Activated CD4-positive, alpha-beta T cell treated with anti-CD3 and anti-CD28 coated beads, Interleukin-10, Interleukin-2, amounts not matched to agents 100 ng/mL and 50 ng/mL, durations not matched to agents 16 hours and 8 hours (primary cell): ENCODE measurements around the gene B3GALT4.
"Not testable (repeated sequence)": the region's sequence is repeated elsewhere in the genome, so short reads cannot be mapped to it uniquely, and the experiment has no call there.

Source experiments
- DNase-seq: peaks from one replicate; pipeline ENCODE4 v3.0.0-alpha.2; 2020

B3GALT4 gene, protein sequence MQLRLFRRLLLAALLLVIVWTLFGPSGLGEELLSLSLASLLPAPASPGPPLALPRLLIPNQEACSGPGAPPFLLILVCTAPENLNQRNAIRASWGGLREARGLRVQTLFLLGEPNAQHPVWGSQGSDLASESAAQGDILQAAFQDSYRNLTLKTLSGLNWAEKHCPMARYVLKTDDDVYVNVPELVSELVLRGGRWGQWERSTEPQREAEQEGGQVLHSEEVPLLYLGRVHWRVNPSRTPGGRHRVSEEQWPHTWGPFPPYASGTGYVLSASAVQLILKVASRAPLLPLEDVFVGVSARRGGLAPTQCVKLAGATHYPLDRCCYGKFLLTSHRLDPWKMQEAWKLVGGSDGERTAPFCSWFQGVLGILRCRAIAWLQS

DNA sequence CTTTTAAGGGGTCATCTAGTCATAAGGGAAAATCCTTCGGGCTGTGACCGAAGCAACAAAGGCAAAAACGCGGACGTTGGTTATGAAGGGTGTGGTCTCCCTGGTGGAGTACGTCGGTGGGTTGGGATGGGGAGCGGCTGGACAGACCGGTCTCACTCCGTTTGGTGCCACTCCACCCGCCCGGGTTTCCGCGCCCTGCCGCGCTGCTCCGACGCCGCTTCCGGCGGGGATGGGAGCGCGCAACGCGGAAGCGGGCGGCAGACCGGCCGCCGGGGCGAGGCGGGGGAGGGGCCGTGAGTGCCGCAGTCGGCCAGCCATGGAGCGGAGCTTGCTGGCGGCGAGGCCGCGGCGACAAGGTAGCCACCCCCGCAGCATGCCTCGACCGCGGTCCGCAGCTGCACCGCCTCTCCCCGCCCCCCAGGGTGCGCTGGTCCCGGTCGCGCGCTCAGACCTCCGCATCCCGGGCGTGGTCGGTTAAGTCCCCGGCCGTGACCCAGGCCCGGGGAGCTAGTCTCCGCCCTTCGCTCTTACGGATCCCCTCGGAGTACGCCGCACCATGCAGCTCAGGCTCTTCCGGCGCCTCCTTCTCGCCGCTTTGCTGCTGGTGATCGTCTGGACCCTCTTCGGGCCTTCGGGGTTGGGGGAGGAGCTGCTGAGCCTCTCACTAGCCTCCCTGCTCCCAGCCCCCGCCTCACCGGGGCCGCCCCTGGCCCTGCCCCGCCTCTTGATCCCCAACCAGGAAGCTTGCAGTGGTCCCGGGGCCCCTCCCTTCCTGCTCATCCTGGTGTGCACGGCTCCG lies at the start of gene B3GALT4:
B3GALT4 (plus strand) TSS at position 260 of the 799 bp plus-strand sequence; CDS start at position 557, 297 bp downstream.
- DNase-seq = peak; percentile 90

- no peak for DNase-seq
Measured at GRCh38 chr6:33235221-33235634, 41.7 kb upstream of the B3GALT4 start.

DNA sequence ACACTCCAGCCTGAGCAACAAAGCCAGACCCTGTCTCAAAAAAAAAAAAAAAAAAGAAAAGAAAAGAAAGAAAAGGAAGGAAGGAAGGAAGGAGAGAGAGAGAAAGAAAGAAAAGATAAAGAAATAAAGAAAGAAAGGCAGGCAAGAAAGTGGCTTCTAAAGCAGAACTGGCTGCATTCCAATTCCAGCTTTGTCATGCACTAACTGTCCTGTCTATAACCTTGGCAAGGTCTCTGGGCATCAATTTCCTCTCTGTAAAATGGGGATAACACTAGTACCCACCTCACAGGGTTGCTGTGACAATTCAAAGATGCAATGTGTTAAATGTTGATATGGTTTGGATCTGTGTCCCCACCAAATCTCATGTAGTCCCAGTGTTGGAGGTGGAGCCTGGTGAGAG lies 40.6 kb upstream of the B3GALT4 start:
- DNase-seq = no peak

GRCh38 chr6:33236852-33237251 lies 40.1 kb upstream of the B3GALT4 start:
- no peak for DNase-seq

DNA sequence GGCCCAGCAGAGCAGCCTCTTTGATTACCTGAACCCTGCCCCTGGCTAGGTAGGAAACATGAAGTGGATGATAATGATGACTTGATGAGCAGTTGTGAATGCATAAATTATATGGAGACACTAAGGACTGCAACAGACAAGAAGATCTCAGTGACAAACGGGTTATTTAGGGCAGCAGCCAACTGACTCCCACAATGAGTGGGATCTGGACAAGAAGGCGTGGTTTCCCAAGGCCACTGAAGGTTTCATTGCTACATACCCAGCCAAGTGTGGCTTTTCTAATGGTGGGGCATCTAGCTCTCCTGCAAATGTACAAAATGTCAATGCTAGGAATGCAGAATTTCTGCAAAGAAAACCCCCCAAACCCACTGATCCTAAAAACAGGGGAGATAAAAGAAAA lies 39.2 kb upstream of the B3GALT4 start:
- DNase-seq = no peak

- peak; percentile 72 for DNase-seq
Measured at GRCh38 chr6:33241968-33242367, 35.0 kb upstream of the B3GALT4 start.

DNA sequence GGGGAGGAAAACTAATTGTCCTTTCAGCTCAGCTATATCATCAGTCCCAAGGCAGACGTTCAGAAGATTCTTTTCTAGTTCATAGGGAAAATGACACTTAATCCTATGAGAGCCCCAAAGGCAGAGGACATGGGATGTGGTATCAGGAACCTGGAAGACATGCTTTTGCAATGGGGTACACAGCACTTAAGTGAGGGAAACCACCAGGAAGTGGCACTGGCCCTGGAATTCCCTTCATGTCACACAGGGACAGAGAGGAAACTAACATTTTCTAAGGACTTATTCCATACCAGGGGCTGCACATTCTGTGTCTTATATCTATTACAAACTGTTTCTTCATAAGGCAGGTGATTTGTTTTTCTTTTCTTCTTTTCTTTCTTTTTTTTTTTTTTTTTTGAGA lies 33.4 kb upstream of the B3GALT4 start:
- no peak for DNase-seq

- peak; percentile 92 for DNase-seq
Measured at GRCh38 chr6:33247977-33248642, 28.8 kb upstream of the B3GALT4 start.

DNA sequence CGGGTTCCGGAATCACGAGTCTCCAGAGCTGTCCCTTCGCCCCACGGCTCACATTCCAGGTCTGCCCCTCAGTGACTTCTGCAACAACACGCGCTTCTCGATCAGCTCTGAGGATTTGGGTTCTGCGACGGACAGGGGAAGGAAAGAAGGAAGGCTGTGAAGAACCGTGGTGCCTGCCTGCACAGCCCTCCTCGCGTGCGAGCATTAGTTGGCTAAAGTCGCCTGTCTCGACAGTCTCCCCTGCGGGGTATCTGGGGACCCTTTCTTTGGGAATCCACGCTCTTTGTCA lies 28.3 kb upstream of the B3GALT4 start:
- DNase-seq = no peak

GRCh38 chr6:33248932-33249731 lies 27.8 kb upstream of the B3GALT4 start:
- peak; percentile 99 for DNase-seq

DNA sequence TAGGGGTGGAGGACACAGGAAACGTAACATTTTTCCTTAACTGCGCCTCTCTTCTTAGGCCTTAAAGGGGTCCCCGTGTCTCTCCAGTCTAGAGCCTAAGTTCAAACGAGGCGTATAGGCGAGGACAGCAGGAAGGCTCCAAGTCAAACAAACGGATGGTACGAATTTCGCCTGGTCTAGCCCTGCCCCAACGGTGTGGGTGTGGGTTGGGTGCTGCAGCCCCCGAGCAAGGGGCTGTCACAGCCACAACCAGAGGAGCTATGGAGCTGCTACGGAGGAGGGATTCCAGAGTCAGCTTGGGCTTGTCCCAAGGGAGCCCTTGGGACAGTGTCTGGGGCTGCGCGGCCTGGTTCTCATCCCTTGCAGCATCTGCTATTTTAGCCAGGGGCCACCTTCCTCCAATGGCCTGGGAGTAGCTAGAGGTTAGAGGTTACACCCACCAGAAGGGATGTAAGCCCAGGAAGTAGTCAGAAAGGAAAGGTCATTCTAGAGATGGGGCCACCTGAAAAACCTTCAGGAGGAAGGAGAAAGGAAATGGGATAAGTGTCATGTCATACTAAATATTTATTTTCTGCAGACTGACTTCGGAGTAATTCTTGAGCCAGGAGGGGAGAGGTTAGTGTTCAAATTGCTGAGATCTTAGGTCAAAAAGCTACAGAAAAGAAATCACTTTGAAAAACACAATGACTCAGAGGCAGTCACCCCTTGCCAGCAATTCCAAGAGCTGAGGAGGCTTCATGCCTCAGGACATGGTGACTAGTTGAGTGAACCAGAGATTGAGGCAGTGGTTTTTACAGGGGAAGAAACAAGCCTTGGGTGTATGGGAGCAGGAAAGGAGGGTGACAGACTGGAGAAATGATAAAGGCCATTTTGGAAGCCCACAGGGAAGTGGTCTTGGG lies 26.9 kb upstream of the B3GALT4 start:
- DNase-seq = peak; percentile 45

DNA sequence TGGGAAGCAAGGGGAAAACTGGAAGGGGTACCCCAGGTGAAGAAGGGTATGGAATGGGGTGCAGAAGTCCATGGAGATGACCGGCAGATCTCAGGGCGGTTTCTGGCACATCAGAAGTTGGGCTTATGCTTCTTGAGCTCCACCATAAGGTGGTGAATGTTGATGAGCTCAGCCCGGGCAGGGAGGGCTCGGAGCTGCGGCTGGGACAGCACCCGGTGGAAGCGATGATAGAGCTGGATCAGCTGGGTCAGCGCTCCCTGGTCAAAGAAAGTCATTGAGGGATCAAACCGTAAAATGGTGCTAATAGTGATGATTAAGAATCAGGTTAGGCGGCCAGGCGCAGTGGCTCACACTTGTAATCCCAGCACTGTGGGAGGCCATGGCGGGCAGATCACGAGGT lies 26.2 kb upstream of the B3GALT4 start:
- no peak for DNase-seq

DNA sequence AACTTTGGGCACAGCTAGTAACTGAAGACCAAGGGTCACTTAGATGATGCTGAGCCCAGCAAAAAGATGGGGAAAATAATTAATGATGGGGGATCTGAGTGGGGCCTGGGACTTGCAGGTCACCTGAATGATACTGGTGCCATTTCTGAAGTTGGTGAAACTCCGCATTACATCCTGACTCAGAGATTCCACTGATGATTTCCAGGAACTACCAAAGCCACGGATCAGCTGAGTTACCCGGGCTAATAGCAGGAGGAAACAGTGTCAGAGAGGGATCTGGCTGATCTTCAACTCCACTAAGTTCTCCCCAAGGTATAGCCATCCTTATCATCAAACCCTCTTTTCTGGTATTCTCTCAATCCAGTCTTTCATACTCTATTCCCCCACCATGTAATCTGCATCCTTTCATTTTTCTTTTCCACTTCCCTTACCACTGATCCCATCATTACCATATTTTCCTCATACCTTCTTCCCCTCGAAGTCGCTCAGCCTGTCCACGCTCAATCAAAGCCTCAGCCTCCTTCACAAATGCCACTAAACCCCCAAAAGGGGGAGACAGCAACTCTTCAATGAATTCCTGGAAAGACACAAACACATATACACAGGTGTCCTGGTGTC lies 25.4 kb upstream of the B3GALT4 start:
- DNase-seq = peak; percentile 27

GRCh38 chr6:33252759-33253158 lies 24.2 kb upstream of the B3GALT4 start:
- no peak for DNase-seq

- no peak for DNase-seq
Measured at GRCh38 chr6:33254591-33254990, 22.3 kb upstream of the B3GALT4 start.

- DNase-seq = no peak
Measured at GRCh38 chr6:33259032-33259431, 17.9 kb upstream of the B3GALT4 start.

GRCh38 chr6:33262490-33262889 lies 14.4 kb upstream of the B3GALT4 start:
- DNase-seq = not testable (repeated sequence)

- no peak for DNase-seq
Measured at GRCh38 chr6:33264015-33264414, 12.9 kb upstream of the B3GALT4 start.

DNA sequence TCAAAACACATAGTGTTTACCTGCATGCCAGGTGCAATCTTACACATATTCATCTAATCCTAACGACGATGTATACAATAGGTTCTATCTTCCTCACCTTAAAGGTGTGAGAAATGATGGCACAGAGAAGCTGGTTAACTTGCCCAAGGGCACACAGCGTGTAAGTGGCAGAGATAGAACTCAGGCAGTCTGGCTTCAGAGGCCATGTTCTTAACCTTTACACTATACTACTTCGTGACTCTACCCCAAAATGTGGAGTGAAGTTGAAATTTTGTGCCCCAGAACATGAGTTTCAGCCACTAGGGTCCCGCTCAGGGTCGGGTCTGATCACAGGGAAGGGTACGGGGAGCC lies 5.8 kb upstream of the B3GALT4 start:
- peak; percentile 15 for DNase-seq

- peak; percentile 97 for DNase-seq
Measured at GRCh38 chr6:33271468-33272274, 5.3 kb upstream of the B3GALT4 start, which contains the start of the genes RPS18 and VPS52. TSS of gene RPS18 (plus strand) at chr6:33272075. CDS start at chr6:33272120, 45 bp downstream. TSS of gene VPS52 (minus strand) at chr6:33271876. CDS start at chr6:33271675, 201 bp downstream.
